Measurements from ENCODE around the gene ADAM12. TPM values are rescaled to one million over a fixed set of nuclear protein-coding genes. Genes with fewer than 3 reads are reported as not detected.

ADAM12 gene
- total RNA-seq, 2 donors from 2014 or later = 0.46 TPM; not detected in 1

DNA sequence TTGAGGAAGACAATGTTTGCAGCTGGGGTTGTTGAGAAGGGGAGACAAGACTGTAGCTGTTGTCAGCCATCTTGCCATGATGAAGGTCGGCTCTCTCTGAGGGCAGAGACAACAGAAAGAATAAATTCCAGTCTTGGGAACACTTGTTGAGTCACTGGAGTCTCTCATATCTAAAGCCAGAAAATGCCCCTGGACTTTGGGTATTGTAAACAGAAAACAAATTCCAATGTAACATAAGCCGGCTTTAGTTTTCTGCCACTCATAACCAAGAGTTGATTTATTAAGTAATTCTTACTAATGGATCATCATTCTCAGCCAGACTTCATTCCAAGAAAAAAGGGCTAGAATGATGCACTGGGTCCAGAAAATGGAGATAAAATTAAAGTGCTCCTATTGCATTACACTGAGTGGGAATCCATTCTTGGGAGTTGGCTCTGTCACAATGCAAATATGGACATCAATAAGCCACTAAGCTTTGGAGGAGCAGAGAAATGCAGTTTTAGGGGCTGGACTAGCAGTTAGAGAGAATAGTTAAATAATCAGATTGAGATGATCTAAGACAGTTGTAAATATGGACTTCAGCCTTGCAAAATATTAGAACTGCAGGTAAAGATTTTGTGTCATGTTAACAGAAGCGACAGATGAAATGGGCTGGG is 78.9 kb downstream of the ADAM12 start:
- H3K27ac ChIP-seq (ENCODE audit: low read depth, low read length) = no peak overlapping the region
- H3K27me3 Mint-ChIP-seq (ENCODE audit: insufficient read depth) = no peaks in the 10 kb centered on the region
- H3K4me1 Mint-ChIP-seq = no peaks in the 10 kb centered on the region
- H3K36me3 Mint-ChIP-seq (ENCODE audit: low read depth) = no peaks in the 10 kb centered on the region
- H3K27ac Mint-ChIP-seq = no peak overlapping the region
- H3K36me3 ChIP-seq (ENCODE audit: control insufficient read depth, insufficient read depth, low read length) = no peaks in the 10 kb centered on the region
- no peaks in the 10 kb centered on the region for H3K4me1 ChIP-seq (ENCODE audit: control insufficient read depth, insufficient read depth, low read length)
- WGBS, 2 experiments (ENCODE audit: insufficient coverage in 1 of 2, insufficient read length in 1 of 2) = 90 to 100% methylated on average over 1 to 3 of the region's 3 CpGs
- no peaks in the 10 kb centered on the region for H3K27me3 ChIP-seq (ENCODE audit: control insufficient read depth, insufficient read depth, low read length, poor library complexity, severe bottlenecking)
- no peak for TF ChIP-seq CTCF (conservative IDR thresholded peaks at IDR 0.05)
- H3K9me3 Mint-ChIP-seq = no peaks in the 10 kb centered on the region
- DNase-seq = no peak
- no peak overlapping the region for H3K9ac ChIP-seq (ENCODE audit: extremely low read depth, low read length, poor library complexity, severe bottlenecking)
- no peaks in the 10 kb centered on the region for H3K9me3 ChIP-seq (ENCODE audit: control insufficient read depth, low read length)
- H3K4me3 ChIP-seq (ENCODE audit: low read length) = no peak overlapping the region
- H3K4me3 Mint-ChIP-seq = no peak overlapping the region

- H3K9me3 Mint-ChIP-seq = peaks cover 3% of the 10 kb centered on the region
- Histone ChIP-seq H3K4me1 (ENCODE audit: control insufficient read depth, insufficient read depth, low read length) (no peaks in the 10 kb centered on the region), H3K27me3 (ENCODE audit: control insufficient read depth, insufficient read depth, low read length, poor library complexity, severe bottlenecking) (no peaks in the 10 kb centered on the region), H3K9ac (ENCODE audit: extremely low read depth, low read length, poor library complexity, severe bottlenecking) (no peak overlapping the region), H3K36me3 (ENCODE audit: control insufficient read depth, insufficient read depth, low read length) (no peaks in the 10 kb centered on the region), H3K27ac (ENCODE audit: low read depth, low read length) (no peak overlapping the region), H3K4me3 (ENCODE audit: low read length) (no peak overlapping the region), H3K9me3 (ENCODE audit: control insufficient read depth, low read length) (no peaks in the 10 kb centered on the region)
- peaks cover 1% of the 10 kb centered on the region for H3K27me3 Mint-ChIP-seq (ENCODE audit: insufficient read depth)
- H3K36me3 Mint-ChIP-seq (ENCODE audit: low read depth) = no peaks in the 10 kb centered on the region
- 89 to 93% methylated on average over 4 to 6 of the region's 6 CpGs for WGBS, 2 experiments (ENCODE audit: insufficient coverage in 1 of 2, insufficient read length in 1 of 2)
- H3K4me1 Mint-ChIP-seq = no peaks in the 10 kb centered on the region
- TF ChIP-seq CTCF (conservative IDR thresholded peaks at IDR 0.05) = no peak
- H3K4me3 Mint-ChIP-seq = no peak overlapping the region
- DNase-seq = no peak
- H3K27ac Mint-ChIP-seq = no peak overlapping the region
Observed at GRCh38 chr10:126302826-126303665, 85.2 kb downstream of the ADAM12 start.

DNA sequence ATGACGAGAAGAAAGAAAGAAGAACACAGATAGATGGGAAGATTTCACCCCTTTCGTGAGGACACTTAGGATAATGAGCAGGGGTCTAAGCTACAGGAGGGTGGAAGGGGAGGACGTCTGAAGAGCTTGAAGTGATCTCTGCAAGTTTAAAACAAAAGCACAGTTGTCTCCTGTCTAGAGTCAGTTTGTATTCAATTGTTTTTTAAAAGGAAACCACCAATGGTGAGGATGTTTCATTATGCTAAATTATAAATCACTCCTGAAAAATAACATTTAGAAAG is 85.9 kb downstream of the ADAM12 start:
- Mint-ChIP-seq H3K36me3 (ENCODE audit: low read depth) (no peaks in the 10 kb centered on the region), H3K4me3 (no peak overlapping the region), H3K9me3 (peaks cover 5% of the 10 kb centered on the region), H3K27me3 (ENCODE audit: insufficient read depth) (peaks cover 1% of the 10 kb centered on the region), H3K27ac (no peak overlapping the region), H3K4me1 (no peaks in the 10 kb centered on the region)
- Histone ChIP-seq H3K9me3 (ENCODE audit: control insufficient read depth, low read length) (no peaks in the 10 kb centered on the region), H3K27ac (ENCODE audit: low read depth, low read length) (no peak overlapping the region), H3K36me3 (ENCODE audit: control insufficient read depth, insufficient read depth, low read length) (no peaks in the 10 kb centered on the region), H3K9ac (ENCODE audit: extremely low read depth, low read length, poor library complexity, severe bottlenecking) (no peak overlapping the region), H3K27me3 (ENCODE audit: control insufficient read depth, insufficient read depth, low read length, poor library complexity, severe bottlenecking) (no peaks in the 10 kb centered on the region), H3K4me3 (ENCODE audit: low read length) (no peak overlapping the region), H3K4me1 (ENCODE audit: control insufficient read depth, insufficient read depth, low read length) (no peaks in the 10 kb centered on the region)
- WGBS, 2 experiments (ENCODE audit: insufficient coverage in 1 of 2, insufficient read length in 1 of 2) = 56 to 69% methylated on average over 2 to 3 of the region's 3 CpGs
- TF ChIP-seq CTCF (conservative IDR thresholded peaks at IDR 0.05) = no peak
- no peak for DNase-seq

Measured in endodermal cell (in vitro differentiated cells).